ENCODE data around the gene IGDCC3.

Gene IGDCC3

GRCh38 chr15:65285291-65286068, 92.3 kb downstream of the IGDCC3 start:
- no peak for DNase-seq

- no peak for DNase-seq
These were observed 99.3 kb downstream of the IGDCC3 start for GRCh38 chr15:65278480-65278879.
